ENCODE data around the gene PRKCA.
"Not testable (repeated sequence)": the region's sequence is repeated elsewhere in the genome, so short reads cannot be mapped to it uniquely, and the experiment has no call there.

Gene PRKCA

GRCh38 chr17:66485309-66485947 lies 183.0 kb downstream of the PRKCA start:
- no peak for TF ChIP-seq CTCF (IDR thresholded peaks at IDR 0.05)
- H3K9me3 ChIP-seq: no peaks in the 10 kb centered on the region
- no peaks in the 10 kb centered on the region for H3K27me3 ChIP-seq
- H3K4me3 ChIP-seq: no peak overlapping the region
- H3K4me1 ChIP-seq: no peaks in the 10 kb centered on the region
- H3K27ac ChIP-seq: no peak overlapping the region
- H3K36me3 ChIP-seq: no peaks in the 10 kb centered on the region
- no peak for DNase-seq
- intact Hi-C loops (cut with DNase I; ENCODE audit: low total_unique reads): no loop called here

- intact Hi-C loops (cut with DNase I; ENCODE audit: low total_unique reads): no loop called here
These were observed 184.7 kb downstream of the PRKCA start for GRCh38 chr17:66487121-66487520.

GRCh38 chr17:66487981-66488468 lies 185.6 kb downstream of the PRKCA start:
- Histone ChIP-seq H3K27ac (no peak overlapping the region), H3K4me3 (no peak overlapping the region), H3K36me3 (no peaks in the 10 kb centered on the region), H3K9me3 (no peaks in the 10 kb centered on the region), H3K4me1 (no peaks in the 10 kb centered on the region), H3K27me3 (no peaks in the 10 kb centered on the region)
- intact Hi-C loops (cut with DNase I; ENCODE audit: low total_unique reads): no loop called here
- no peak for TF ChIP-seq CTCF (IDR thresholded peaks at IDR 0.05)
- no peak for DNase-seq

More at GRCh38 chr17:66487121-66487520, 184.7 kb downstream of the PRKCA start:
- H3K27me3 ChIP-seq: no peaks in the 10 kb centered on the region
- no peak overlapping the region for H3K4me3 ChIP-seq
- H3K27ac ChIP-seq: no peak overlapping the region
- H3K9me3 ChIP-seq: no peaks in the 10 kb centered on the region
- H3K4me1 ChIP-seq: no peaks in the 10 kb centered on the region
- H3K36me3 ChIP-seq: no peaks in the 10 kb centered on the region
- no peak for TF ChIP-seq CTCF (IDR thresholded peaks at IDR 0.05)
- DNase-seq: no peak

GRCh38 chr17:66488864-66489263 lies 186.5 kb downstream of the PRKCA start:
- Histone ChIP-seq H3K4me1 (no peaks in the 10 kb centered on the region), H3K9me3 (no peaks in the 10 kb centered on the region), H3K36me3 (no peaks in the 10 kb centered on the region), H3K27ac (no peak overlapping the region), H3K27me3 (no peaks in the 10 kb centered on the region), H3K4me3 (no peak overlapping the region)
- TF ChIP-seq CTCF (IDR thresholded peaks at IDR 0.05): no peak
- DNase-seq: no peak
- intact Hi-C loops (cut with DNase I; ENCODE audit: low total_unique reads): no loop called here

GRCh38 chr17:66489576-66489975 lies 187.2 kb downstream of the PRKCA start:
- DNase-seq; H3K9me3 ChIP-seq; H3K4me1 ChIP-seq; H3K4me3 ChIP-seq; H3K36me3 ChIP-seq; H3K27ac ChIP-seq; H3K27me3 ChIP-seq; intact Hi-C loops (cut with DNase I; ENCODE audit: low total_unique reads): not testable (repeated sequence)

GRCh38 chr17:66491213-66491612 lies 188.8 kb downstream of the PRKCA start:
- no peak for TF ChIP-seq CTCF (IDR thresholded peaks at IDR 0.05)
- no peak for DNase-seq

More at GRCh38 chr17:66491213-66491612, 188.8 kb downstream of the PRKCA start:
- Histone ChIP-seq H3K4me3 (no peak overlapping the region), H3K27ac (no peak overlapping the region), H3K4me1 (no peaks in the 10 kb centered on the region), H3K9me3 (no peaks in the 10 kb centered on the region), H3K27me3 (no peaks in the 10 kb centered on the region), H3K36me3 (no peaks in the 10 kb centered on the region)
- intact Hi-C loops (cut with DNase I; ENCODE audit: low total_unique reads): no loop called here

All from tibial artery (tissue), 4 donors.